ENCODE measurements around the gene TPRKB. TPM values are rescaled to one million over a fixed set of nuclear protein-coding genes. Genes with fewer than 3 reads are reported as not detected.
A peak's percentile ranks its signal among the peaks of the same experiment; 100 is the strongest.
"Not testable (repeated sequence)": the region's sequence is repeated elsewhere in the genome, so short reads cannot be mapped to it uniquely, and the experiment has no call there.

Gene TPRKB
- total RNA-seq = 17.3 TPM
- long read RNA-seq, partial matches to known transcripts = 4 of 21 reads
- long read RNA-seq, other reads (novel, unspliced or antisense) = 9 of 21 reads

GRCh38 chr2:73736855-73737779 is at the start of gene TPRKB:
TSS of gene TPRKB (minus strand) at chr2:73737345. CDS start at chr2:73734569, 2,776 bp downstream.
- no peaks in the 10 kb centered on the region for H3K27me3 ChIP-seq (ENCODE audit: low read depth)
- H3K4me1 ChIP-seq = peaks cover 11% of the 10 kb centered on the region
- H3K36me3 ChIP-seq = peaks cover 32% of the 10 kb centered on the region
- intact Hi-C loops (cut with DNase I) = no loop called here
- ATAC-seq = peak; percentile 100
- peak within 1 kb of the TSS; percentile 91 for H3K4me3 ChIP-seq
- no peaks in the 10 kb centered on the region for H3K9me3 ChIP-seq
- TF ChIP-seq CTCF (IDR thresholded peaks at IDR 0.05) = no peak
- H3K27ac ChIP-seq = peak within 1 kb of the TSS; percentile 80
- DNase-seq = peak; percentile 96

GRCh38 chr2:73783883-73784282 is 46.7 kb upstream of the TPRKB start, which contains the start of gene C2orf78:
TSS of gene C2orf78 (plus strand) at chr2:73784183. CDS start at chr2:73784310, 127 bp downstream.
- ATAC-seq; H3K4me3 ChIP-seq; intact Hi-C loops (cut with DNase I); H3K9me3 ChIP-seq; H3K27me3 ChIP-seq (ENCODE audit: low read depth); DNase-seq; H3K36me3 ChIP-seq; H3K27ac ChIP-seq; H3K4me1 ChIP-seq: not testable (repeated sequence)

GRCh38 chr2:73783402-73783801 is 46.3 kb upstream of the TPRKB start:
- H3K4me1 ChIP-seq = peaks cover 14% of the 10 kb centered on the region
- intact Hi-C loops (cut with DNase I); H3K27ac ChIP-seq; H3K27me3 ChIP-seq (ENCODE audit: low read depth); ATAC-seq; H3K36me3 ChIP-seq; DNase-seq; H3K9me3 ChIP-seq; H3K4me3 ChIP-seq: not testable (repeated sequence)

- intact Hi-C loops (cut with DNase I) = no loop called here
- Histone ChIP-seq H3K9me3 (no peaks in the 10 kb centered on the region), H3K36me3 (peaks cover 23% of the 10 kb centered on the region), H3K4me3 (peak overlapping the region; percentile 95), H3K27me3 (ENCODE audit: low read depth) (peaks cover 4% of the 10 kb centered on the region), H3K27ac (peak overlapping the region; percentile 95), H3K4me1 (peaks cover 33% of the 10 kb centered on the region)
- no peak for ATAC-seq
- no peak for TF ChIP-seq CTCF (IDR thresholded peaks at IDR 0.05)
- no peak for DNase-seq
Observed at GRCh38 chr2:73780237-73780582, 43.1 kb upstream of the TPRKB start.

GRCh38 chr2:73779467-73780236 is 42.5 kb upstream of the TPRKB start, which contains the start of gene DUSP11:
TSS of gene DUSP11 (minus strand) at chr2:73780103. CDS start at chr2:73779974, 129 bp downstream.
- peaks cover 4% of the 10 kb centered on the region for H3K27me3 ChIP-seq (ENCODE audit: low read depth)
- peak within 1 kb of the TSS; percentile 95 for H3K27ac ChIP-seq
- H3K36me3 ChIP-seq = peaks cover 28% of the 10 kb centered on the region
- peak; percentile 97 for DNase-seq
- ATAC-seq = peak; percentile 100
- H3K9me3 ChIP-seq = no peaks in the 10 kb centered on the region
- peak; percentile 93 for TF ChIP-seq CTCF (IDR thresholded peaks at IDR 0.05)
- peaks cover 33% of the 10 kb centered on the region for H3K4me1 ChIP-seq
- intact Hi-C loops (cut with DNase I) = no loop called here
- H3K4me3 ChIP-seq = peak within 1 kb of the TSS; percentile 95

GRCh38 chr2:73778867-73779466 is 41.8 kb upstream of the TPRKB start:
- H3K27ac ChIP-seq = peak overlapping the region; percentile 95
- peaks cover 33% of the 10 kb centered on the region for H3K4me1 ChIP-seq
- ATAC-seq; H3K9me3 ChIP-seq; intact Hi-C loops (cut with DNase I); DNase-seq; H3K27me3 ChIP-seq (ENCODE audit: low read depth): not testable (repeated sequence)
- H3K36me3 ChIP-seq = peaks cover 35% of the 10 kb centered on the region
- H3K4me3 ChIP-seq = peak overlapping the region; percentile 95

Measured in lower lobe of right lung (tissue), 2 donors.